MCF 10A (cell line): ENCODE measurements around the gene FOXS1. TPM values are rescaled to one million over a fixed set of nuclear protein-coding genes. Genes with fewer than 3 reads are reported as not detected.

ENCODE experiments used
- Bru-seq: library from RNA; stranded (reverse); fragments of 400-500 nt; gene quantifications from one replicate; lab custom pipeline; 2021; lab: Mats Ljungman, UMichigan
- BruChase-seq, 2 experiments: library from RNA; stranded (reverse); fragments of 400-500 nt; gene quantifications; one replicate each; lab custom pipeline; 2021; lab: Mats Ljungman, UMichigan
- BruUV-seq: library from RNA; stranded (reverse); fragments of 400-500 nt; replicated peaks from 2 replicates; lab custom pipeline; 2021; lab: Mats Ljungman, UMichigan
- CTCF ChIA-PET: fragments of 300-600 bp; sonication (Branson Sonifier 250); formaldehyde crosslinking; extraction: SDS; loops from one replicate; lab custom pipeline; 2021; ENCODE audit warnings: antibody characterized with exemption, inconsistent platforms; lab: Yijun Ruan, JAX
- POLR2A ChIA-PET: fragments of 300-600, 350-650 bp; sonication (Branson Sonifier 250); formaldehyde crosslinking; extraction: SDS; loops from one replicate; lab custom pipeline; 2020; ENCODE audit warnings: antibody characterized with exemption, inconsistent platforms; lab: Yijun Ruan, JAX
- DNase-seq: peaks from one replicate; pipeline ENCODE4 v3.0.0-alpha.2; 2018; ENCODE audit not compliant: unreplicated experiment
- H3K27ac Mint-ChIP-seq: one replicate; pipeline ENCODE4 v1.8.0; 2022; ENCODE audit warnings: mild to moderate bottlenecking, low read depth, mixed read lengths; ENCODE audit not compliant: unreplicated experiment
- H3K27me3 Mint-ChIP-seq: one replicate; pipeline ENCODE4 v1.8.0; 2022; ENCODE audit warnings: mixed read lengths; ENCODE audit not compliant: insufficient read depth, unreplicated experiment
- H3K36me3 Mint-ChIP-seq: one replicate; pipeline ENCODE4 v1.8.0; 2022; ENCODE audit warnings: mild to moderate bottlenecking, moderate library complexity, mixed read lengths; ENCODE audit not compliant: insufficient read depth, unreplicated experiment
- H3K4me1 Mint-ChIP-seq: one replicate; pipeline ENCODE4 v1.8.0; 2022; ENCODE audit warnings: mixed read lengths; ENCODE audit not compliant: insufficient read depth, unreplicated experiment
- H3K4me3 Mint-ChIP-seq: one replicate; pipeline ENCODE4 v1.8.0; 2022; ENCODE audit warnings: mild to moderate bottlenecking, moderate library complexity, mixed read lengths; ENCODE audit not compliant: unreplicated experiment
- H3K9me3 Mint-ChIP-seq: one replicate; pipeline ENCODE4 v1.8.0; 2022; ENCODE audit warnings: mixed read lengths; ENCODE audit not compliant: unreplicated experiment
- intact Hi-C: fragments of 100-400 bp; cut with micrococcal nuclease; formaldehyde crosslinking; loops from 2 replicates; pipeline ENCODE4 v1.14.1; 2022
- long read RNA-seq: library from polyadenylated mRNA; stranded (forward); transcript quantifications from one replicate; pipeline ENCODE4 v2.0.0, GENCODE V29; 2022
- total RNA-seq: library from RNA; stranded (reverse); gene quantifications from 2 replicates; pipeline ENCODE4 v1.2.3, GENCODE V29; 2022
- TF ChIP-seq, protein P1 (sequence below): fragments of 200-600 bp; IDR thresholded peaks from one replicate; pipeline ENCODE4 v1.8.0; 2022; ENCODE audit warnings: antibody characterized with exemption, mild to moderate bottlenecking; ENCODE audit not compliant: unreplicated experiment

FOXS1 gene
- not detected in 2 replicates for total RNA-seq
- not detected for Bru-seq, nascent RNA
- BruChase-seq, experiment 1, labeled RNA remaining after a 6-hour chase = not detected
- not detected for BruChase-seq, experiment 2, labeled RNA remaining after a 2-hour chase
- long read RNA-seq = 0 reads

DNA sequence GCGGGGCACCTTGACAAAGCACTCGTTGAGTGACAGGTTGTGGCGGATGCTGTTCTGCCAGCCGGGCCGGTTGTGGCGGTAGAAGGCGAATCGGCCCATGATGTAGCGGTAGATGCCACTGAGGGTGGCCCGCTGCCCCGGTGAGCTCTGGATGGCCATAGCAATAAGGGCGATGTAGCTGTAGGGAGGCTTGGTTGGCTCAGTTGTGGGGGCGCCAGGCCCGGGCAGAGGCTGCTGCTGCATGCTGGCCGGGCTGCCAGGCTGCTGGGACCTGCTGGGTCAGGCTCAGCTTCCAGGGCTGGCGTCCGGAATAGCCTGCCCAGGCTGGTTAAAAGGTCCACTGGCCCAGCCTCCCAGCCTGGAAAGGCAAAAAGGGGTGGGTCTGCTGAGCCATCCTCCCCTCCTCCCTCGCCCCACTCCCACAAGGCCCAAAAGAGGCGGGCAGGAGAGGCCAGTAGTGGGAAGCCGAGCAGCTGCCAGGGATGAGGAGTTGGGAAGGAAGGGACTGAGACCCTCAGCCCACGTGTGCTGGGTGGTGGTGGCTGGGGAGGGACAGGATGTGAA, at the start of gene FOXS1:
Gene FOXS1 (minus strand): TSS at position 305 of the 564 bp plus-strand sequence. CDS start 62 bp downstream, at position 243.
- H3K36me3 Mint-ChIP-seq = no peaks in the 10 kb centered on the region
- no peaks in the 10 kb centered on the region for H3K9me3 Mint-ChIP-seq
- peaks cover 17% of the 10 kb centered on the region for H3K27me3 Mint-ChIP-seq
- intact Hi-C loops = no loop called here
- BruUV-seq = no TSS peak
- CTCF ChIA-PET = interaction anchor here (0.6 to 4.9 kb wide), 10 partner anchors 9 to 233 kb away, joined by 3 to 50 read pairs (median 4); no protein-coding TSS in a partner anchor
- TF ChIP-seq, protein P1, sequence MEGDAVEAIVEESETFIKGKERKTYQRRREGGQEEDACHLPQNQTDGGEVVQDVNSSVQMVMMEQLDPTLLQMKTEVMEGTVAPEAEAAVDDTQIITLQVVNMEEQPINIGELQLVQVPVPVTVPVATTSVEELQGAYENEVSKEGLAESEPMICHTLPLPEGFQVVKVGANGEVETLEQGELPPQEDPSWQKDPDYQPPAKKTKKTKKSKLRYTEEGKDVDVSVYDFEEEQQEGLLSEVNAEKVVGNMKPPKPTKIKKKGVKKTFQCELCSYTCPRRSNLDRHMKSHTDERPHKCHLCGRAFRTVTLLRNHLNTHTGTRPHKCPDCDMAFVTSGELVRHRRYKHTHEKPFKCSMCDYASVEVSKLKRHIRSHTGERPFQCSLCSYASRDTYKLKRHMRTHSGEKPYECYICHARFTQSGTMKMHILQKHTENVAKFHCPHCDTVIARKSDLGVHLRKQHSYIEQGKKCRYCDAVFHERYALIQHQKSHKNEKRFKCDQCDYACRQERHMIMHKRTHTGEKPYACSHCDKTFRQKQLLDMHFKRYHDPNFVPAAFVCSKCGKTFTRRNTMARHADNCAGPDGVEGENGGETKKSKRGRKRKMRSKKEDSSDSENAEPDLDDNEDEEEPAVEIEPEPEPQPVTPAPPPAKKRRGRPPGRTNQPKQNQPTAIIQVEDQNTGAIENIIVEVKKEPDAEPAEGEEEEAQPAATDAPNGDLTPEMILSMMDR = no peak
- H3K4me1 Mint-ChIP-seq = peaks cover 12% of the 10 kb centered on the region
- no peak for DNase-seq
- no peak within 1 kb of the TSS for H3K27ac Mint-ChIP-seq
- POLR2A ChIA-PET = interaction anchor here (1.2 kb wide), 1 partner anchor 106 kb away, joined by 4 read pairs; the partner anchor contains the start of gene PDRG1
- H3K4me3 Mint-ChIP-seq = no peak within 1 kb of the TSS

DNA sequence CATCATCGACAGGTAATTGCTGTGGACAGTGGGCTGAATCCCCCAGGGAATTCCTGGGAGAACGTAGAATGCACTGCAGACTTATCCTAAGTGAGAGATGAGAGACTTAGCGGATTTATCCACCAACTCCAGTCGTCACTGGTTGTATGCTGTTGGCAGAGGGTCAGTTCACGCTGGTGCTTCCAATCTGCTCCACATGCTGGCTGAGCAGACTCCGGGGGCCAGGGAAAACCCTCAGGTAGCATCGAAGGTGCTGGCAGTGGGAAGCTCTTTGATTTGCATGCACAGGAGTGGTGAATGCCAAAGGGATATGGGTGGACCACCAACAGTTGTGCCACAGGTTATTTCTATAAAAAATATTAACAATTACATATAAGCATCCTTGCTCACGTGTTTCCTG, 45.2 kb upstream of the FOXS1 start:
- Mint-ChIP-seq H3K27me3 (peaks cover 66% of the 10 kb centered on the region), H3K4me3 (no peak overlapping the region), H3K27ac (no peak overlapping the region), H3K36me3 (no peaks in the 10 kb centered on the region), H3K4me1 (peaks cover 5% of the 10 kb centered on the region), H3K9me3 (no peaks in the 10 kb centered on the region)
- no peak for DNase-seq
- TF ChIP-seq, protein P1 = no peak
- POLR2A ChIA-PET = no interaction called here
- BruUV-seq = no TSS peak
- intact Hi-C loops = no loop called here
- CTCF ChIA-PET = interaction anchor here (0.6 to 1.8 kb wide), 3 partner anchors 44 to 1384 kb away, joined by 3 to 7 read pairs (median 3); partner anchors contain the start of gene PDRG1

DNA sequence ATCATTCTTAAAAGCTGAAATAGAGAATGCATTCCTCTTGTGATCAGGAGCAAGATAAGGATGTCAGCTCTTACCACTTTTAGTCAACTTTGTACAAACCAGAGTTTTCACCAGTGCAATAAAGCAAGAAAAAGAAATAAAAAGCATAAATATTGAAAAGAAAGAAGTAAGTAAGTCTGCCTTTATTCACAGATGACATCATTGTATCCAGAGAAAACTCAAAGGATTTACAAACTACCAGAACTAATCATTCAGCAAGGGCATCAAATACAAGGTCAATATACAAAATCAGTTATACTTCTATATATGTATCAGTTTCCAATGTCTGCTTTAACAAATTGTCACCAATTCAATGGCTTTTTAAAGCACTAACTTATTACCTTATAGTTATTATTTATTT, 38.4 kb upstream of the FOXS1 start:
- no peak overlapping the region for H3K4me3 Mint-ChIP-seq

GRCh38 chr20:31881945-31882344, 36.5 kb upstream of the FOXS1 start:
- H3K4me3 Mint-ChIP-seq = no peak overlapping the region
- POLR2A ChIA-PET = no interaction called here
- no TSS peak for BruUV-seq
- H3K4me1 Mint-ChIP-seq = no peaks in the 10 kb centered on the region
- H3K27me3 Mint-ChIP-seq = peaks cover 24% of the 10 kb centered on the region
- no peaks in the 10 kb centered on the region for H3K9me3 Mint-ChIP-seq
- DNase-seq = no peak
- CTCF ChIA-PET = interaction anchor here (1.2 to 6.2 kb wide), 3 partner anchors 28 to 70 kb away, joined by 5 to 63 read pairs (median 8); partner anchors contain the start of gene PDRG1
- H3K27ac Mint-ChIP-seq = no peak overlapping the region
- TF ChIP-seq, protein P1 = no peak
- H3K36me3 Mint-ChIP-seq = no peaks in the 10 kb centered on the region
- intact Hi-C loops = no loop called here

More for the DNA sequence above, 38.4 kb upstream of the FOXS1 start:
- H3K9me3 Mint-ChIP-seq = no peaks in the 10 kb centered on the region
- TF ChIP-seq, protein P1 = no peak
- DNase-seq = no peak
- peaks cover 41% of the 10 kb centered on the region for H3K27me3 Mint-ChIP-seq
- BruUV-seq = no TSS peak
- no peaks in the 10 kb centered on the region for H3K36me3 Mint-ChIP-seq
- H3K27ac Mint-ChIP-seq = no peak overlapping the region
- POLR2A ChIA-PET = interaction anchor here (0.7 kb wide), 1 partner anchor 66 kb away, joined by 4 read pairs; no protein-coding TSS in a partner anchor
- H3K4me1 Mint-ChIP-seq = no peaks in the 10 kb centered on the region
- intact Hi-C loops = no loop called here
- CTCF ChIA-PET = interaction anchor here (0.7 kb wide), 2 partner anchors 37 to 46 kb away, joined by 3 to 5 read pairs; no protein-coding TSS in a partner anchor
